Esophagus (tissue), 2 donors: ENCODE measurements around the gene HYAL1. TPM values are rescaled to one million over a fixed set of nuclear protein-coding genes. Genes with fewer than 3 reads are reported as not detected.

Experiments used
- H3K27ac ChIP-seq, 2 donors: one replicate each; pipeline ENCODE4 v1.5.1; 2013; ENCODE audit warnings: low read depth in 2 of 2, mild to moderate bottlenecking in 2 of 2, inconsistent platforms in 1 of 2, low read length in 1 of 2, moderate library complexity in 1 of 2
- H3K27me3 ChIP-seq, 2 donors: one replicate each; pipeline ENCODE4 v1.6.1; 2013; ENCODE audit warnings: low read length in 2 of 2, control low read depth in 1 of 2, mild to moderate bottlenecking in 1 of 2; ENCODE audit not compliant: insufficient read depth in 2 of 2, control insufficient read depth in 1 of 2
- H3K36me3 ChIP-seq, 2 donors: one replicate each; pipeline ENCODE4 v1.6.1; 2013; ENCODE audit warnings: low read length in 1 of 2; ENCODE audit not compliant: control insufficient read depth in 2 of 2, insufficient read depth in 2 of 2
- H3K4me1 ChIP-seq, 2 donors: one replicate each; pipeline ENCODE4 v1.6.1; 2013; ENCODE audit warnings: low read length in 1 of 2; ENCODE audit not compliant: control insufficient read depth in 2 of 2, insufficient read depth in 2 of 2
- H3K4me3 ChIP-seq, 2 donors: one replicate each; pipeline ENCODE4 v1.5.1; 2013; ENCODE audit warnings: low read length in 2 of 2, mild to moderate bottlenecking in 2 of 2, low read depth in 1 of 2, moderate library complexity in 1 of 2
- H3K9me3 ChIP-seq, 2 donors: one replicate each; pipeline ENCODE4 v1.6.1; 2013; ENCODE audit warnings: mild to moderate bottlenecking in 2 of 2, low read depth in 1 of 2, low read length in 1 of 2, moderate library complexity in 1 of 2; ENCODE audit not compliant: control insufficient read depth in 2 of 2, insufficient read depth in 1 of 2
- WGBS, 2 donors: extraction: QIAGEN DNeasy Blood & Tissue Kit; methylation state at CpG; one replicate each; pipeline ENCODE4 v1.1.7; 2013; 5-methylcytosine and 5-hydroxymethylcytosine counted together
- polyA plus RNA-seq, 2 donors: library from polyadenylated mRNA; stranded (reverse); fragments of 200-250 nt; gene quantifications; one replicate each; pipeline ENCODE4 v1.2.3, GENCODE V29; 2013
- donor health status: healthy with polysubstance abuse.
- donor health status: Bipolar disorder and iron deficiency.

Gene HYAL1
- polyA plus RNA-seq, 2 donors, result 3.2 to 4.2 TPM

- H3K9me3 ChIP-seq, result no peaks in the 10 kb centered on the region
- no peak overlapping the region for H3K4me3 ChIP-seq
- no peaks in the 10 kb centered on the region for H3K36me3 ChIP-seq
- H3K4me1 ChIP-seq, result peaks cover 13 to 39% of the 10 kb centered on the region in 2 donors
- WGBS, 2 donors, result 67 to 77% methylated on average over 8 of the region's 8 CpGs
- no peaks in the 10 kb centered on the region for H3K27me3 ChIP-seq
- H3K27ac ChIP-seq, result peak overlapping the region in 1 of 2 donors; percentile 77
Measured at GRCh38 chr3:50269977-50270413, 33.4 kb downstream of the HYAL1 start.

GRCh38 chr3:50269460-50269859 is 33.9 kb downstream of the HYAL1 start:
- Histone ChIP-seq H3K27me3 (no peaks in the 10 kb centered on the region), H3K9me3 (no peaks in the 10 kb centered on the region), H3K36me3 (no peaks in the 10 kb centered on the region), H3K4me3 (no peak overlapping the region), H3K27ac (peak overlapping the region; percentile 5 to 77), H3K4me1 (peaks cover 13 to 39% of the 10 kb centered on the region in 2 donors)
- WGBS, 2 donors, result 43 to 48% methylated on average over 4 of the region's 4 CpGs

- Histone ChIP-seq H3K4me1 (peaks cover 13 to 39% of the 10 kb centered on the region in 2 donors), H3K27ac (peak within 1 kb of the TSS; percentile 20 to 77), H3K27me3 (no peaks in the 10 kb centered on the region), H3K4me3 (no peak within 1 kb of the TSS), H3K36me3 (no peaks in the 10 kb centered on the region), H3K9me3 (no peaks in the 10 kb centered on the region)
- 25 to 31% methylated on average over 19 to 21 of the region's 21 CpGs for WGBS, 2 donors
Measured at GRCh38 chr3:50268703-50269451, 34.5 kb downstream of the HYAL1 start, which contains the start of gene SEMA3B. SEMA3B (plus strand) TSS chr3:50269147; CDS start chr3:50269241, 94 bp downstream.

- Histone ChIP-seq H3K9me3 (no peaks in the 10 kb centered on the region), H3K27me3 (no peaks in the 10 kb centered on the region), H3K27ac (peak overlapping the region; percentile 20 to 77), H3K36me3 (no peaks in the 10 kb centered on the region), H3K4me3 (no peak overlapping the region), H3K4me1 (peaks cover 13 to 37% of the 10 kb centered on the region in 2 donors)
- WGBS, 2 donors, result 14 to 19% methylated on average over 3 of the region's 3 CpGs
Measured at GRCh38 chr3:50268276-50268675, 35.1 kb downstream of the HYAL1 start.

- Histone ChIP-seq H3K4me1 (peaks cover 13 to 33% of the 10 kb centered on the region in 2 donors), H3K27me3 (no peaks in the 10 kb centered on the region), H3K27ac (peak overlapping the region; percentile 71 to 88), H3K4me3 (peak overlapping the region; percentile 26 to 28), H3K9me3 (no peaks in the 10 kb centered on the region), H3K36me3 (no peaks in the 10 kb centered on the region)
- 5 to 12% methylated on average over 20 to 22 of the region's 22 CpGs for WGBS, 2 donors
Measured at GRCh38 chr3:50267280-50267913, 36.0 kb downstream of the HYAL1 start.

- peak overlapping the region; percentile 26 to 28 for H3K4me3 ChIP-seq
- no peaks in the 10 kb centered on the region for H3K9me3 ChIP-seq
- peak overlapping the region; percentile 71 to 88 for H3K27ac ChIP-seq
- 57 to 68% methylated on average over 7 of the region's 7 CpGs for WGBS, 2 donors
- H3K4me1 ChIP-seq, result peaks cover 13 to 33% of the 10 kb centered on the region in 2 donors
- H3K36me3 ChIP-seq, result no peaks in the 10 kb centered on the region
- H3K27me3 ChIP-seq, result no peaks in the 10 kb centered on the region
Measured at GRCh38 chr3:50266836-50267235, 36.5 kb downstream of the HYAL1 start.

- Histone ChIP-seq H3K27me3 (no peaks in the 10 kb centered on the region), H3K4me3 (no peak overlapping the region), H3K36me3 (no peaks in the 10 kb centered on the region), H3K4me1 (peaks cover 13 to 33% of the 10 kb centered on the region in 2 donors), H3K27ac (peak overlapping the region; percentile 84 to 88), H3K9me3 (no peaks in the 10 kb centered on the region)
- 77 to 81% methylated on average over 6 of the region's 6 CpGs for WGBS, 2 donors
Measured at GRCh38 chr3:50266017-50266416, 37.4 kb downstream of the HYAL1 start.

- Histone ChIP-seq H3K27ac (peak overlapping the region; percentile 84 to 88), H3K36me3 (no peaks in the 10 kb centered on the region), H3K4me3 (no peak overlapping the region), H3K27me3 (no peaks in the 10 kb centered on the region), H3K9me3 (no peaks in the 10 kb centered on the region), H3K4me1 (peaks cover 13 to 30% of the 10 kb centered on the region in 2 donors)
- WGBS, 2 donors, result 57 to 67% methylated on average over 1 of the region's 1 CpG
Measured at GRCh38 chr3:50265571-50265970, 37.8 kb downstream of the HYAL1 start.

GRCh38 chr3:50264964-50265485 is 38.3 kb downstream of the HYAL1 start:
- H3K36me3 ChIP-seq, result no peaks in the 10 kb centered on the region
- no peak overlapping the region for H3K4me3 ChIP-seq
- 65 to 66% methylated on average over 7 of the region's 7 CpGs for WGBS, 2 donors
- peak overlapping the region; percentile 84 to 88 for H3K27ac ChIP-seq
- H3K9me3 ChIP-seq, result no peaks in the 10 kb centered on the region
- no peaks in the 10 kb centered on the region for H3K27me3 ChIP-seq
- peaks cover 12 to 32% of the 10 kb centered on the region in 2 donors for H3K4me1 ChIP-seq
